ENCODE data around the gene PDE3A. TPM values are rescaled to one million over a fixed set of nuclear protein-coding genes. Genes with fewer than 3 reads are reported as not detected.

Gene PDE3A
- total and polyA plus RNA-seq, 2 experiments from 2014 or later = 11.1 to 61.6 TPM

DNA sequence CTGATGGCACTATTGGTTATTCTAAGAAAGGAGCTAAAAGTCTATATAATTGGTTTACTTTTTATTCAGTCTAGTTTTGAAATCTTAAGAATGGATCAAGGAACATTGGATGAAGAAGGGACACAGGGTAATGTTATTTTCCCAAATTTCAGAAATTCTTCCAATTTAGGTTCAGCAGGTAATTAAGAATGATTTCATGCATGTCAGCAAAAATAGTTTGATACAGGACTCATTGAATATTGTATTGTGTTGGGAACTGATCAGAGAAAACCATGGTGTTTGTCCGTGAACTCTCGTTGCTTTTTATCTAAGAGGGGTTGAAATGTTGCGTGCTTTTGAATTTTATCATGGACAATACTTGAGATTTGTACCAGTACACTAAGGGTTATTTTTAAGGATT is 58.6 kb downstream of the PDE3A start:
- no peak overlapping the region for H3K4me3 ChIP-seq
- TF ChIP-seq, protein P1, sequence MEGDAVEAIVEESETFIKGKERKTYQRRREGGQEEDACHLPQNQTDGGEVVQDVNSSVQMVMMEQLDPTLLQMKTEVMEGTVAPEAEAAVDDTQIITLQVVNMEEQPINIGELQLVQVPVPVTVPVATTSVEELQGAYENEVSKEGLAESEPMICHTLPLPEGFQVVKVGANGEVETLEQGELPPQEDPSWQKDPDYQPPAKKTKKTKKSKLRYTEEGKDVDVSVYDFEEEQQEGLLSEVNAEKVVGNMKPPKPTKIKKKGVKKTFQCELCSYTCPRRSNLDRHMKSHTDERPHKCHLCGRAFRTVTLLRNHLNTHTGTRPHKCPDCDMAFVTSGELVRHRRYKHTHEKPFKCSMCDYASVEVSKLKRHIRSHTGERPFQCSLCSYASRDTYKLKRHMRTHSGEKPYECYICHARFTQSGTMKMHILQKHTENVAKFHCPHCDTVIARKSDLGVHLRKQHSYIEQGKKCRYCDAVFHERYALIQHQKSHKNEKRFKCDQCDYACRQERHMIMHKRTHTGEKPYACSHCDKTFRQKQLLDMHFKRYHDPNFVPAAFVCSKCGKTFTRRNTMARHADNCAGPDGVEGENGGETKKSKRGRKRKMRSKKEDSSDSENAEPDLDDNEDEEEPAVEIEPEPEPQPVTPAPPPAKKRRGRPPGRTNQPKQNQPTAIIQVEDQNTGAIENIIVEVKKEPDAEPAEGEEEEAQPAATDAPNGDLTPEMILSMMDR (IDR thresholded peaks at IDR 0.05; ENCODE audit: poor library complexity) = no peak
- TF ChIP-seq EZH2phosphoT487 (IDR thresholded peaks at IDR 0.05; ENCODE audit: low read depth, severe bottlenecking, unreplicated experiment) (no peak), EZH2 (IDR thresholded peaks at IDR 0.05; ENCODE audit: borderline replicate concordance) (no peak)
- no peak overlapping the region for H3K4me2 ChIP-seq

DNA sequence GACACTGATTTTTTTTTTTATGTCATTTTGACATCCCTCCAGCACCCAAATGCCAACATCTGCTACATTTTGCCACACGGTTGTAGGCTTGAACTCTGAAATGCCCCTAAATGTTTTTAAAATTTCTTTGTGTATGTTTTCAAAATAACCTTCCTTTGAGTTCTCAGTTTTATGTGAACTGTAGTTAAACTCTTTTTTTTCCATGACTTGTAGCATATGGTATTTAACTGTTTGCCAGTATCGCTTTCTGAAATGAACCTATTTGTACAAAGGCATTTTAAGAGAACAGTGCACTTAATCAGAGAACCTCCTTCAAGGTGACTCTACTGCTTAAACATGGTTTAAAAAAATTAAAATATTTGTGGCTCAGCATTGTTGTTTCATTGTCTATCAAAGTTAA is 61.5 kb downstream of the PDE3A start:
- Histone ChIP-seq H3K9me2 (replicated peaks; ENCODE audit: insufficient read depth) (no peaks in the 10 kb centered on the region), H3K4me3 (no peak overlapping the region), H3K4me1 (ENCODE audit: insufficient read depth) (peaks cover 3% of the 10 kb centered on the region), H2AFZ (no peak overlapping the region), H3K36me3 (replicated peaks; ENCODE audit: insufficient read depth, low read depth) (no peaks in the 10 kb centered on the region), H4K20me1 (ENCODE audit: insufficient read depth, poor library complexity, severe bottlenecking) (no peaks in the 10 kb centered on the region), H3K27me3 (no peaks in the 10 kb centered on the region), H3K79me2 (peaks cover 37% of the 10 kb centered on the region), H3K27ac (peak overlapping the region; percentile 39), H3K4me2 (no peak overlapping the region), H3K9me3 (ENCODE audit: low read depth) (no peaks in the 10 kb centered on the region)
- DNase-seq (ENCODE audit: low spot score) = no peak
- TF ChIP-seq EZH2phosphoT487 (IDR thresholded peaks at IDR 0.05; ENCODE audit: low read depth, severe bottlenecking, unreplicated experiment) = no peak
- TF ChIP-seq, protein P1 (IDR thresholded peaks at IDR 0.05; ENCODE audit: poor library complexity) = no peak
- TF ChIP-seq EZH2 (IDR thresholded peaks at IDR 0.05; ENCODE audit: borderline replicate concordance) = no peak
- WGBS (ENCODE audit: low lambda C conversion rate, missing lambda C conversion rate) = 53% methylated on average over 2 of the region's 2 CpGs

More for the DNA sequence above, 58.6 kb downstream of the PDE3A start:
- WGBS (ENCODE audit: low lambda C conversion rate, missing lambda C conversion rate) = 97% methylated on average over 3 of the region's 3 CpGs
- no peaks in the 10 kb centered on the region for H3K9me3 ChIP-seq (ENCODE audit: low read depth)
- H3K9me2 ChIP-seq (replicated peaks; ENCODE audit: insufficient read depth) = no peaks in the 10 kb centered on the region
- H3K27me3 ChIP-seq = no peaks in the 10 kb centered on the region
- no peak overlapping the region for H3K27ac ChIP-seq
- H3K79me2 ChIP-seq = peaks cover 35% of the 10 kb centered on the region
- H3K36me3 ChIP-seq (replicated peaks; ENCODE audit: insufficient read depth, low read depth) = no peaks in the 10 kb centered on the region
- no peaks in the 10 kb centered on the region for H4K20me1 ChIP-seq (ENCODE audit: insufficient read depth, poor library complexity, severe bottlenecking)
- peaks cover 10% of the 10 kb centered on the region for H3K4me1 ChIP-seq (ENCODE audit: insufficient read depth)
- DNase-seq (ENCODE audit: low spot score) = no peak
- no peak overlapping the region for H2AFZ ChIP-seq

DNA sequence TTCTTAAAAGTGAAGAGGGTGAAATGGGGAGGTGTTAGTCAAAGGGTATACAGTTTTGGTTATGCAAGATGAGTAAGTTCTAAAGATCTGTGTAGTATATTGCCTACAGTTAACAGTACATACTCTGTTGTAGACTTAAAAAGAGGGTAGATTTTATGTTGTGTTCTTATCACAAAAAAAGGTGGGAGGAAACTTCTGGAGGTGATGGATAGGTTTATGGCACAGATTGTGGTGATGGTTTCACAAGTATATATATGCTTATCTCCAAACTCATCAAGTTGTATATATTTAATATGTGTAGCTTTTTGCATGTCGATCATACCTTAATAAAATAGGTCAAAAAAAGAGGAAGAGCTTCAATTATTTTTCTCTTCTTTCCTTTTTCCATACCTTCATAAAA is 64.0 kb downstream of the PDE3A start:
- Histone ChIP-seq H3K27ac (no peak overlapping the region), H3K4me3 (no peak overlapping the region), H3K9me3 (ENCODE audit: low read depth) (no peaks in the 10 kb centered on the region), H3K9me2 (replicated peaks; ENCODE audit: insufficient read depth) (no peaks in the 10 kb centered on the region), H4K20me1 (ENCODE audit: insufficient read depth, poor library complexity, severe bottlenecking) (no peaks in the 10 kb centered on the region), H3K4me2 (no peak overlapping the region), H3K36me3 (replicated peaks; ENCODE audit: insufficient read depth, low read depth) (no peaks in the 10 kb centered on the region), H2AFZ (no peak overlapping the region), H3K4me1 (ENCODE audit: insufficient read depth) (peaks cover 3% of the 10 kb centered on the region), H3K79me2 (peaks cover 39% of the 10 kb centered on the region), H3K27me3 (no peaks in the 10 kb centered on the region)
- DNase-seq (ENCODE audit: low spot score) = no peak
- 87% methylated on average over 1 of the region's 1 CpG for WGBS (ENCODE audit: low lambda C conversion rate, missing lambda C conversion rate)
- TF ChIP-seq EZH2phosphoT487 (IDR thresholded peaks at IDR 0.05; ENCODE audit: low read depth, severe bottlenecking, unreplicated experiment) (no peak), EZH2 (IDR thresholded peaks at IDR 0.05; ENCODE audit: borderline replicate concordance) (no peak)
- TF ChIP-seq, protein P1 (IDR thresholded peaks at IDR 0.05; ENCODE audit: poor library complexity) = no peak

DNA sequence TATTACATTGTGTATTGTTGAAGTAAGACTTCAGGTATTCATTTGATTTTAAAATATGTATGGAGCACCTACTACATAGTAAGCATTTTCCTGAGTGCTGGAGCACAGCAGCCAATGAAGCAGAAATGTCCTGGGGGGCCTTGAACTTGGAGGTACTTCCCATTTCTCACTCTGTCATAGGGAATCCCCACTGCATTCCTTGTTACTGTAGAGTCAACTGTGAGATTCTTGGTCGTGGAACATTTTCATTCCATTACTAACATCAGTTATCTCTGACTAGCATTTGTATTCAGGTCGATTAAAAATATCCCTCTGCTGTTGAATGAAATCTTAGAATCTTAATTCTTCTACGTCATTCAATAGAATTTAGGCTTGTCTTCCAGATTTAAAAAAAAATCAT is 66.7 kb downstream of the PDE3A start:
- Histone ChIP-seq H3K9me2 (replicated peaks; ENCODE audit: insufficient read depth) (no peaks in the 10 kb centered on the region), H3K9me3 (ENCODE audit: low read depth) (no peaks in the 10 kb centered on the region), H3K4me2 (no peak overlapping the region), H3K4me1 (ENCODE audit: insufficient read depth) (peaks cover 7% of the 10 kb centered on the region), H3K4me3 (no peak overlapping the region), H3K27ac (no peak overlapping the region), H3K36me3 (replicated peaks; ENCODE audit: insufficient read depth, low read depth) (no peaks in the 10 kb centered on the region), H2AFZ (no peak overlapping the region), H3K27me3 (no peaks in the 10 kb centered on the region), H3K79me2 (peaks cover 56% of the 10 kb centered on the region), H4K20me1 (ENCODE audit: insufficient read depth, poor library complexity, severe bottlenecking) (no peaks in the 10 kb centered on the region)
- TF ChIP-seq, protein P1 (IDR thresholded peaks at IDR 0.05; ENCODE audit: poor library complexity) = no peak
- TF ChIP-seq EZH2phosphoT487 (IDR thresholded peaks at IDR 0.05; ENCODE audit: low read depth, severe bottlenecking, unreplicated experiment) = no peak
- no peak for TF ChIP-seq EZH2 (IDR thresholded peaks at IDR 0.05; ENCODE audit: borderline replicate concordance)
- WGBS (ENCODE audit: low lambda C conversion rate, missing lambda C conversion rate) = 80% methylated on average over 3 of the region's 3 CpGs
- no peak for DNase-seq (ENCODE audit: low spot score)

Data from hepatocyte (in vitro differentiated cells).